CD14-positive monocyte (primary cell): ENCODE results near the gene BACE1-AS. TPM values are rescaled to one million over a fixed set of nuclear protein-coding genes. Genes with fewer than 3 reads are reported as not detected.
A peak's percentile ranks its signal among the peaks of the same experiment; 100 is the strongest.

Experiments used
- DNase-seq, 3 donors: peaks; one replicate each; pipeline ENCODE4 v3.0.0-alpha.2; 2011 to 2022
- H2AFZ ChIP-seq: 2 replicates; pipeline ENCODE4 v1.6.0; 2012; ENCODE audit warnings: mild to moderate bottlenecking, low read depth, low read length, inconsistent platforms; ENCODE audit not compliant: insufficient read depth, poor library complexity, severe bottlenecking
- H3K27ac ChIP-seq, 2 donors: 1 replicate in 1 of 2; 2 replicates in 1 of 2; pipeline ENCODE4 v1.5.1; 2012 to 2013; ENCODE audit warnings: low read length in 2 of 2, control low read depth in 1 of 2, inconsistent platforms in 1 of 2, low read depth in 1 of 2, mild to moderate bottlenecking in 1 of 2
- H3K27me3 ChIP-seq, 2 donors: one replicate each; pipeline versions ENCODE4 v1.6.0 to v1.6.1; 2011 to 2013; ENCODE audit warnings: low read length in 2 of 2; ENCODE audit not compliant: control insufficient read depth in 2 of 2, insufficient read depth in 2 of 2
- H3K36me3 ChIP-seq, 2 donors: replicated peaks in 1 of 2; 1 replicate in 1 of 2; 2 replicates in 1 of 2; pipeline versions ENCODE4 v1.5.1 to v1.6.1; 2012 to 2013; ENCODE audit warnings: low read length in 2 of 2, control low read depth in 1 of 2, inconsistent platforms in 1 of 2, mild to moderate bottlenecking in 1 of 2; ENCODE audit not compliant: insufficient read depth in 2 of 2, control insufficient read depth in 1 of 2
- H3K4me1 ChIP-seq, 2 donors: 1 replicate in 1 of 2; 2 replicates in 1 of 2; pipeline versions ENCODE4 v1.5.1 to v1.6.1; 2012 to 2013; ENCODE audit warnings: low read length in 2 of 2, control low read depth in 1 of 2, inconsistent platforms in 1 of 2, mild to moderate bottlenecking in 1 of 2, moderate library complexity in 1 of 2; ENCODE audit not compliant: insufficient read depth in 2 of 2, control insufficient read depth in 1 of 2
- H3K4me2 ChIP-seq: replicated peaks from 2 replicates; pipeline ENCODE3; 2012; ENCODE audit warnings: low read length, moderate library complexity, mild to moderate bottlenecking; ENCODE audit not compliant: poor library complexity, severe bottlenecking; ENCODE audit errors: extremely low read depth
- H3K4me3 ChIP-seq, 3 experiments: fragments of 200-600 bp in 1 of 3; sonication (generic) in 1 of 3; replicated peaks in 1 of 3; 1 replicate in 2 of 3; 2 replicates in 1 of 3; pipeline ENCODE4 v1.5.1; 2011 to 2013; ENCODE audit warnings: low read length in 3 of 3, mild to moderate bottlenecking in 3 of 3, control low read depth in 2 of 3, low read depth in 2 of 3, inconsistent platforms in 1 of 3, moderate library complexity in 1 of 3
- H3K79me2 ChIP-seq: 2 replicates; pipeline ENCODE4 v1.6.0; 2012; ENCODE audit warnings: mild to moderate bottlenecking, control low read depth, inconsistent platforms, low read length, moderate library complexity; ENCODE audit not compliant: insufficient read depth
- H3K9ac ChIP-seq: 2 replicates; pipeline ENCODE4 v1.6.0; 2017; ENCODE audit warnings: low read length, mild to moderate bottlenecking; ENCODE audit not compliant: insufficient read depth, poor library complexity, severe bottlenecking
- H3K9me3 ChIP-seq, 2 donors: replicated peaks in 1 of 2; 1 replicate in 1 of 2; 2 replicates in 1 of 2; pipeline versions ENCODE4 v1.5.1 to v1.6.1; 2012 to 2013; ENCODE audit warnings: low read length in 2 of 2, control low read depth in 1 of 2; ENCODE audit not compliant: control insufficient read depth in 1 of 2, insufficient read depth in 1 of 2
- H4K20me1 ChIP-seq: 2 replicates; pipeline ENCODE4 v1.6.0; 2012; ENCODE audit warnings: mild to moderate bottlenecking, low read length, control low read depth, moderate library complexity; ENCODE audit not compliant: insufficient read depth
- H3K27ac Mint-ChIP-seq, 7 donors: one replicate each; pipeline ENCODE4 v1.8.0; 2020; ENCODE audit warnings: mild to moderate bottlenecking in 7 of 7, mixed read lengths in 7 of 7, moderate library complexity in 6 of 7, inconsistent platforms in 2 of 7
- H3K27me3 Mint-ChIP-seq, 3 donors: one replicate each; pipeline ENCODE4 v1.8.0; 2021 to 2022; ENCODE audit warnings: low read depth in 3 of 3, mild to moderate bottlenecking in 3 of 3, mixed read lengths in 3 of 3, moderate library complexity in 3 of 3, inconsistent platforms in 1 of 3
- H3K36me3 Mint-ChIP-seq, 2 donors: one replicate each; pipeline ENCODE4 v1.8.0; 2020; ENCODE audit warnings: mixed read lengths in 2 of 2, inconsistent platforms in 1 of 2, mild to moderate bottlenecking in 1 of 2
- H3K4me1 Mint-ChIP-seq: one replicate; pipeline ENCODE4 v1.8.0; 2020; ENCODE audit warnings: mild to moderate bottlenecking, mixed read lengths
- H3K4me3 Mint-ChIP-seq, 2 donors: one replicate each; pipeline ENCODE4 v1.8.0; 2020; ENCODE audit warnings: mild to moderate bottlenecking in 2 of 2, mixed read lengths in 2 of 2, moderate library complexity in 1 of 2
- H3K9me3 Mint-ChIP-seq, 7 donors: one replicate each; pipeline ENCODE4 v1.8.0; 2020 to 2022; ENCODE audit warnings: mixed read lengths in 7 of 7, mild to moderate bottlenecking in 6 of 7, moderate library complexity in 6 of 7, inconsistent platforms in 2 of 7
- CTCF ChIP-seq: fragments of 200-600 bp; IDR thresholded peaks from one replicate; pipeline ENCODE4 v1.8.0; 2022; ENCODE audit warnings: antibody characterized with exemption, mild to moderate bottlenecking
- WGBS: methylation state at CpG from one replicate; pipeline ENCODE4 v1.1.5; 2013; ENCODE audit warnings: missing lambda C conversion rate; ENCODE audit not compliant: insufficient coverage; 5-methylcytosine and 5-hydroxymethylcytosine counted together
- intact Hi-C, 2 donors: fragments of 100-400 bp; cut with micrococcal nuclease; formaldehyde crosslinking; loops; one replicate each; pipeline versions ENCODE4 v1.15.0 to v1.15.1; 2023
- polyA plus RNA-seq, 3 donors: library from polyadenylated mRNA; depleted of rRNA in 1 of 3; unstranded in 2 of 3; stranded (reverse) in 1 of 3; fragments of 300-500 nt in 2 of 3; fragments of >200 nt in 1 of 3; fragmentation: Illumina TruSeq in 2 of 3; gene quantifications; 1 replicate in 2 of 3; 2 replicates in 1 of 3; pipeline ENCODE4 v1.2.3, GENCODE V29; 2012 to 2021

BACE1-AS gene
- polyA plus RNA-seq, 3 donors: 2.7 TPM; not detected in 2

- H3K27ac ChIP-seq: no peak overlapping the region
- peaks cover 0 to 1% (median 0%) of the 10 kb centered on the region in 3 donors for H3K27me3 Mint-ChIP-seq
- DNase-seq: no peak
- H3K4me1 ChIP-seq: peaks cover 5 to 6% of the 10 kb centered on the region in 2 donors
- H3K36me3 ChIP-seq: no peaks in the 10 kb centered on the region
- H3K27me3 ChIP-seq: no peaks in the 10 kb centered on the region
- no peak overlapping the region for H2AFZ ChIP-seq
- H3K9me3 ChIP-seq: no peaks in the 10 kb centered on the region
- no peak for TF ChIP-seq CTCF
- H3K4me2 ChIP-seq: no peak overlapping the region
- H3K9ac ChIP-seq: no peak overlapping the region
- H3K79me2 ChIP-seq: no peaks in the 10 kb centered on the region
- H4K20me1 ChIP-seq: no peaks in the 10 kb centered on the region
- WGBS: 100% methylated on average over 2 of the region's 3 CpGs
- H3K4me1 Mint-ChIP-seq: peaks cover 11% of the 10 kb centered on the region
- H3K4me3 Mint-ChIP-seq: no peak overlapping the region
- H3K36me3 Mint-ChIP-seq: peaks cover 0 to 3% of the 10 kb centered on the region in 2 donors
- no peak overlapping the region for H3K27ac Mint-ChIP-seq
- H3K9me3 Mint-ChIP-seq: no peaks in the 10 kb centered on the region
- no peak overlapping the region for H3K4me3 ChIP-seq
- intact Hi-C loops: no loop called here
These were observed 14.0 kb downstream of the BACE1-AS start for GRCh38 chr11:117305145-117305544.

GRCh38 chr11:117309310-117309709 is 18.2 kb downstream of the BACE1-AS start:
- H3K4me1 ChIP-seq: peaks cover 18% of the 10 kb centered on the region in 2 donors
- Mint-ChIP-seq H3K27me3 (no peaks in the 10 kb centered on the region), H3K4me1 (peaks cover 22% of the 10 kb centered on the region), H3K4me3 (no peak overlapping the region), H3K36me3 (no peaks in the 10 kb centered on the region), H3K9me3 (no peaks in the 10 kb centered on the region), H3K27ac (peak overlapping the region in 1 of 7 donors; percentile 47)
- no peaks in the 10 kb centered on the region for H4K20me1 ChIP-seq
- H3K27ac ChIP-seq: no peak overlapping the region
- no peak for DNase-seq
- no peak overlapping the region for H3K4me3 ChIP-seq
- H3K4me2 ChIP-seq: no peak overlapping the region
- H3K36me3 ChIP-seq: no peaks in the 10 kb centered on the region
- no peak for TF ChIP-seq CTCF
- H3K9ac ChIP-seq: no peak overlapping the region
- 98% methylated on average over 7 of the region's 7 CpGs for WGBS
- intact Hi-C loops: no loop called here
- no peak overlapping the region for H2AFZ ChIP-seq
- H3K79me2 ChIP-seq: no peaks in the 10 kb centered on the region
- no peaks in the 10 kb centered on the region for H3K9me3 ChIP-seq
- no peaks in the 10 kb centered on the region for H3K27me3 ChIP-seq
